Transverse colon (tissue), 4 donors: ENCODE measurements around the gene PUM1. TPM values are rescaled to one million over a fixed set of nuclear protein-coding genes. Genes with fewer than 3 reads are reported as not detected.
A peak's percentile ranks its signal among the peaks of the same experiment; 100 is the strongest.

ENCODE experiments used
- DNase-seq: peaks from one replicate; pipeline ENCODE4 v3.0.0-alpha.2; 2019
- H3K27ac ChIP-seq, 4 donors: fragments of 200-600 bp; sonication (generic); 2 replicates each; pipeline ENCODE4 v1.5.1; 2016 to 2018; ENCODE audit warnings: inconsistent platforms in 4 of 4
- H3K27me3 ChIP-seq: fragments of 200-600 bp; sonication (generic); 2 replicates; pipeline ENCODE4 v1.5.1; 2017; ENCODE audit warnings: inconsistent platforms
- H3K36me3 ChIP-seq, 4 donors: fragments of 200-600 bp; sonication (generic); 2 replicates each; pipeline ENCODE4 v1.5.1; 2017 to 2019; ENCODE audit warnings: inconsistent platforms in 4 of 4
- H3K4me1 ChIP-seq, 4 donors: fragments of 200-600 bp; sonication (generic); 2 replicates each; pipeline ENCODE4 v1.5.1; 2017 to 2020; ENCODE audit warnings: inconsistent platforms in 4 of 4
- H3K4me3 ChIP-seq, 4 donors: fragments of 200-600 bp; sonication (generic); 1 replicate in 1 of 4; 2 replicates in 3 of 4; pipeline versions ENCODE4 v1.5.1 to v1.6.1; 2017 to 2019; ENCODE audit warnings: inconsistent platforms in 4 of 4
- H3K9me3 ChIP-seq, 2 donors: fragments of 200-600 bp; sonication (generic); 2 replicates each; pipeline ENCODE4 v1.5.1; 2017 to 2019; ENCODE audit warnings: inconsistent platforms in 2 of 2
- CTCF ChIP-seq, 5 experiments: fragments of 200-600 bp in 3 of 5; fragments of 450-650 bp in 2 of 5; sonication (generic) in 3 of 5; IDR thresholded peaks; 1 replicate in 2 of 5; 2 replicates in 3 of 5; pipeline ENCODE4 v1.5.1; 2016 to 2017; ENCODE audit warnings: antibody characterized with exemption in 5 of 5, inconsistent platforms in 3 of 5, mild to moderate bottlenecking in 2 of 5, moderate library complexity in 1 of 5
- EP300 ChIP-seq: sonication (generic); formaldehyde crosslinking; IDR thresholded peaks from one replicate; pipeline ENCODE4 v1.6.1; 2017; ENCODE audit warnings: antibody characterized with exemption, low read depth
- POLR2A ChIP-seq: fragments of 450-650 bp; IDR thresholded peaks from one replicate; pipeline ENCODE4 v1.6.1; 2016; ENCODE audit warnings: antibody characterized with exemption, mild to moderate bottlenecking, moderate library complexity
- POLR2AphosphoS5 ChIP-seq, 3 donors: sonication (generic); formaldehyde crosslinking; IDR thresholded peaks; one replicate each; pipeline ENCODE4 v1.6.1; 2016; ENCODE audit warnings: antibody characterized with exemption in 3 of 3
- WGBS, 2 donors: methylation state at CpG; one replicate each; pipeline ENCODE4 v1.1.5; 2018; ENCODE audit warnings: low coverage in 1 of 2; 5-methylcytosine and 5-hydroxymethylcytosine counted together
- in situ Hi-C, 4 donors: fragments of 200-750 bp; cut with MboI; loops; one replicate each; pipeline versions ENCODE4 v1.15.0 to v1.15.1; 2017; ENCODE audit warnings: low sequenced_read_pairs in 3 of 4, low pct_ligation_motif_present in 1 of 4, low pct_unique_long_range_greater_than_20kb in 1 of 4
- intact Hi-C: fragments of 100-400 bp; cut with DNase I; formaldehyde crosslinking; loops from one replicate; pipeline ENCODE4 v1.15.1; 2023; ENCODE audit warnings: low total_unique reads
- total RNA-seq, 4 donors: library from RNA; depleted of rRNA; stranded (reverse); fragments of >200 nt; gene quantifications; one replicate each; pipeline ENCODE4 v1.1.0, GENCODE V29; 2016

The PUM1 gene
- total RNA-seq, 4 donors from 2014 or later, result 73.6 to 201 (median 78.5) TPM

GRCh38 chr1:30903343-30904034, 162.0 kb downstream of the PUM1 start:
- 60 to 73% methylated on average over 1 to 8 of the region's 8 CpGs for WGBS, 2 donors
- intact Hi-C loops, result no loop called here
- peaks cover 20 to 52% (median 32%) of the 10 kb centered on the region in 4 donors for H3K4me1 ChIP-seq

GRCh38 chr1:30902593-30903290, 162.8 kb downstream of the PUM1 start:
- H3K27ac ChIP-seq, result peak overlapping the region; percentile 70 to 85 (median 78)
- intact Hi-C loops, result no loop called here
- TF ChIP-seq POLR2AphosphoS5 (IDR thresholded peaks at IDR 0.05), result no peak
- TF ChIP-seq POLR2A, result no peak
- TF ChIP-seq CTCF (IDR thresholded peaks at IDR 0.05), result no peak
- no peak for TF ChIP-seq EP300
- peaks cover 17 to 48% (median 30%) of the 10 kb centered on the region in 4 donors for H3K4me1 ChIP-seq
- DNase-seq, result no peak
- H3K36me3 ChIP-seq, result no peaks in the 10 kb centered on the region
- in situ Hi-C loops, result no loop called here
- H3K27me3 ChIP-seq, result peaks cover under 1% of the 10 kb centered on the region
- WGBS, 2 donors, result 65% methylated on average over 9 of the region's 9 CpGs; no CpG with 5 or more reads in 1 of the 2 donors
- no peak overlapping the region for H3K4me3 ChIP-seq
- no peaks in the 10 kb centered on the region for H3K9me3 ChIP-seq

More at GRCh38 chr1:30903343-30904034, 162.0 kb downstream of the PUM1 start:
- H3K36me3 ChIP-seq, result no peaks in the 10 kb centered on the region
- TF ChIP-seq CTCF (IDR thresholded peaks at IDR 0.05) (no peak), POLR2AphosphoS5 (IDR thresholded peaks at IDR 0.05) (no peak), POLR2A (no peak), EP300 (no peak)
- peaks cover 5% of the 10 kb centered on the region for H3K27me3 ChIP-seq
- H3K27ac ChIP-seq, result peak overlapping the region; percentile 70 to 85 (median 78)
- in situ Hi-C loops, result no loop called here
- H3K9me3 ChIP-seq, result no peaks in the 10 kb centered on the region
- DNase-seq, result no peak
- no peak overlapping the region for H3K4me3 ChIP-seq

- H3K27ac ChIP-seq, result peak overlapping the region; percentile 70 to 85 (median 78)
- WGBS, 2 donors, result 34 to 48% methylated on average over 7 to 11 of the region's 11 CpGs
- H3K4me1 ChIP-seq, result peaks cover 17 to 42% (median 28%) of the 10 kb centered on the region in 4 donors
- H3K9me3 ChIP-seq, result no peaks in the 10 kb centered on the region
- no peak for DNase-seq
- H3K36me3 ChIP-seq, result no peaks in the 10 kb centered on the region
- TF ChIP-seq POLR2A (no peak), POLR2AphosphoS5 (IDR thresholded peaks at IDR 0.05) (peak in 1 of 3 donors; percentile 36), EP300 (no peak)
- no peak overlapping the region for H3K4me3 ChIP-seq
- H3K27me3 ChIP-seq, result no peaks in the 10 kb centered on the region
- intact Hi-C loops (no loop called here), in situ Hi-C loops (no loop called here)
Measured at GRCh38 chr1:30901798-30902581, 163.5 kb downstream of the PUM1 start.

GRCh38 chr1:30900931-30901560, 164.5 kb downstream of the PUM1 start:
- no peak for DNase-seq
- in situ Hi-C loops, result no loop called here
- intact Hi-C loops, result no loop called here
- 68% methylated on average over 3 of the region's 3 CpGs; no CpG with 5 or more reads in 1 of the 2 donors for WGBS, 2 donors
- peaks cover 17 to 36% (median 26%) of the 10 kb centered on the region in 4 donors for H3K4me1 ChIP-seq
- no peaks in the 10 kb centered on the region for H3K9me3 ChIP-seq
- TF ChIP-seq POLR2A, result no peak
- TF ChIP-seq EP300, result no peak
- no peak for TF ChIP-seq POLR2AphosphoS5 (IDR thresholded peaks at IDR 0.05)
- TF ChIP-seq CTCF (IDR thresholded peaks at IDR 0.05), result no peak
- H3K36me3 ChIP-seq, result no peaks in the 10 kb centered on the region
- peak overlapping the region; percentile 70 to 85 (median 78) for H3K27ac ChIP-seq
- H3K4me3 ChIP-seq, result no peak overlapping the region
- H3K27me3 ChIP-seq, result no peaks in the 10 kb centered on the region
